Activated CD4-positive, alpha-beta T cell treated with anti-CD3 and anti-CD28 coated beads for 4 hours (primary cell): ENCODE measurements around the gene DHPS.
A peak's percentile ranks its signal among the peaks of the same experiment; 100 is the strongest.
"Not testable (repeated sequence)": the region's sequence is repeated elsewhere in the genome, so short reads cannot be mapped to it uniquely, and the experiment has no call there.

Experiments
- DNase-seq, 2 donors: peaks; one replicate each; pipeline ENCODE4 v3.0.0-alpha.2; 2020

The DHPS gene

DNA sequence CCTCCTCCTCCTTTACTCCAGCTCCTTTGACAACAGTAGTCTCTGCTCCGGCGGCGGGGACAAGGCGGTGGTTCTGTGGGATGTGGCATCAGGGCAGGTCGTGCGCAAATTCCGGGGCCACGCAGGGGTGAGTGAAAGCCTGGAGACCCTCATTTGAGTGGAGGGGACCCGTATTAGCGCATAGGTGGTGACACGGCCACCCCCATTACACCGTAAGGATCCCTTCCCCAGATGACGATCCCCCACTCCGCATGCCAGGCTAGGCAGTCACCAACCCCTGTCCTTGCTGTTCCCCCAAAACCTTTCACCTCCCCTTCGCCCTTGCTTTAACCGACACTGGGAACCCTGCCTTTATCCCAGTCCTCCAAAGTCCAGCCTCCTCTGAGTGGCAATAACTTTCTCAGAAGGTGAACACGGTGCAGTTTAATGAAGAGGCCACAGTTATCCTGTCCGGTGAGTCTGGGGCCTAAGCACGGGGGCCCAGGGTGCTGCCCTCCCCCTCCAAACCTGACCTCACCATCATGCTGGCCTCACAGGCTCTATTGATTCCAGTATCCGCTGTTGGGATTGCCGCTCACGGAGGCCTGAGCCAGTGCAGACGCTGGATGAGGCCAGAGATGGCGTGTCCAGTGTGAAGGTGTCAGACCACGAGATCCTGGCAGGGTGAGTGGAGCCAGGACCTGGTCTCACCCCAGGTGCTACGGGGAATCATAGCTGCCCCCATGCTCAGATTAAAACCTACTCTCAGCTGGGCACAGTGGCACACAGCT, 11.3 kb downstream of the DHPS start:
- DNase-seq, result no peak

DNA sequence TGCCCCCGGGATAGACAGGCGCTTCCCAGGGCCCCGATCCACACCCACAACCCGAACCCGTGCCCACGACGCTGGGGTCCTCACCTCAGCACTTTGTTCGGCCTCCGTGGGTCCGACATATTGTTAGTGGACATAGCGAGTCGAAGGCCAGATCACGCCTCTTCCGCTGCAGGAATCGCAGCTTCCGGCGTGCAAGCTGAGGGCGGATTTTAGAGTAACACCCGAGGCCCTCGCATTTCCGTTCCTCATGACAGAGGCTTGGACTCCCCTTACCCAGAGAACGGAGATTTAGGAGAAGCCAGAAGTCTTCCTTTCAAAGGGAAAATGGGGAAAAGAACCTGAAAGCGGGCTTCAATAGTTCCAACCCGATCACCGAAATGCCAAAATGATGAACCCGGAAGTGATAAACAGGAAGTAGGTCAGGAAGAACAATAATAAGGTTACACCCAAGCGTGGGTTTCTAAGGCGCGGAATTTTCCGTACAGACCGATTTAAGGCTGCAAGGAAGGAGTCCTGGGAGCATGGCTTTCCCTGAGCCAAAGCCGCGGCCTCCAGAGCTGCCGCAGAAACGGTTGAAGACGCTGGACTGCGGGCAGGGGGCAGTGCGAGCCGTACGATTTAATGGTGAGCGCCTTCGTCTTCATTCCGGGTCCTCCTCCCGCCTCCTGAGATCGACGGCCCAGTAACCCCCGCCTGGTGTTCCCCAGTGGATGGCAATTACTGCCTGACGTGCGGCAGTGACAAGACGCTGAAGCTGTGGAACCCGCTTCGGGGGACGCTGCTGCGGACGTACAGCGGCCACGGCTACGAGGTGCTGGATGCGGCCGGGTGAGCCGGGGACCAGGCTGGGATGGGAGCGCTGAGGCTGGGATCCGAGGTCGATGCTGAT, 12.2 kb downstream of the DHPS start:
- peak; percentile 72 to 76 for DNase-seq

- DNase-seq, result peak; percentile 70 to 74
Measured at GRCh38 chr19:12668932-12669269, 12.8 kb downstream of the DHPS start.

GRCh38 chr19:12668346-12668745, 13.3 kb downstream of the DHPS start:
- no peak for DNase-seq

- no peak for DNase-seq
Measured at GRCh38 chr19:12667731-12668302, 13.9 kb downstream of the DHPS start.

- DNase-seq, result peak; percentile 78 to 82
Measured at GRCh38 chr19:12666265-12667048, 15.2 kb downstream of the DHPS start, which contains the start of the genes MAN2B1 and WDR83. MAN2B1 (minus strand) TSS chr19:12666742; CDS start chr19:12666701, 41 bp downstream. WDR83 (plus strand) TSS chr19:12666807; CDS start chr19:12669791, 2,984 bp downstream.

GRCh38 chr19:12665671-12666264, 15.9 kb downstream of the DHPS start:
- no peak for DNase-seq

DNA sequence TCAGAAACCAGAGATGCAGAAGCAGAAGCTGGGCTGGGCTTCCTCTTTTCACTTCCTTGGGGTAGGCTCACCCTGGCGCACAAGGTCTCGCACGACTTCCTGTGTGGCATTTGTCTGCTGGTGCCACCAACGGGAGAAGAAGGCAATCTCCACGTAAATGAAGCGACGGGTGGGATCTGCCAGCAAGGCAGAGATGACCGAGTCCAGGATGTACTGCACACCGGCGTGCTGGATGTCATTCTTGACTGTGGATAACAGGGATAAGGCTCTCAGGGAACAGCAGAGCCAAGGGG, 16.5 kb downstream of the DHPS start:
- DNase-seq, result peak; percentile 44 to 45

GRCh38 chr19:12664406-12665280, 17.0 kb downstream of the DHPS start:
- DNase-seq, result no peak

- no peak for DNase-seq
Measured at GRCh38 chr19:12660980-12661379, 20.7 kb downstream of the DHPS start.

GRCh38 chr19:12657966-12658365, 23.7 kb downstream of the DHPS start:
- no peak for DNase-seq

DNA sequence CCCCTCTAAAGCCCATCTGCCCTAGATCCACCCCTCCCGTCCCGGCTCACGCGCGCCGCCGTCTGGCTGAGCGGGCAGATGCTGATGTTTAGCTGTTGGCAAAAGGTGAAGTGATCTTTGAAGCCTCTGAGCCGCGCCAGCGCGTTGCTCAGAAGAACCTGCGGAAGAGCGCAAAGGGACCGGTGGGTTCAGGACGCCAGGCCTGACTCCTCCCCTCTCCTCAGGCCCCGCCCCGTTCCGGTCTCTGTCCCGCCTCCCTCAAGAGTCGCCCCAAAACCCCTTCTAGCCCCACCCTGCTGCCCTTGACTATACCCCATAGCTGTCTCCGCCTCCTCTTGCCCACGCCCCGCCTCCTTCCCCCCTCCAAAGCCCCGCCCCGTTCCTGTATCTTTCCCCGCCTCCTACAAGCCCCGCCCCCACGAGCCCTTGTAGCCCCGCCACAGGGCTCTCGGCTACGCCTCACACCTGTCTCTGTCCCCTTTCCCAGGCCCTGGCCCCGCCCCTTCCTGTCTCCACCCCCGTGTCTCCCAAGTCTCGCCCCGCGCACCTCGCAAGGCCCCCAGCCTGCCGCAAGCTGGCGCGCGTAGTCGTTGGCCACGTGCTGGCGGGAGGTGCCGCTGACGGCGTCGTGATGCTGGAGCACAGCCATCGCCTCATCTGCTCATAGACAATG, 24.6 kb downstream of the DHPS start:
- no peak for DNase-seq

DNA sequence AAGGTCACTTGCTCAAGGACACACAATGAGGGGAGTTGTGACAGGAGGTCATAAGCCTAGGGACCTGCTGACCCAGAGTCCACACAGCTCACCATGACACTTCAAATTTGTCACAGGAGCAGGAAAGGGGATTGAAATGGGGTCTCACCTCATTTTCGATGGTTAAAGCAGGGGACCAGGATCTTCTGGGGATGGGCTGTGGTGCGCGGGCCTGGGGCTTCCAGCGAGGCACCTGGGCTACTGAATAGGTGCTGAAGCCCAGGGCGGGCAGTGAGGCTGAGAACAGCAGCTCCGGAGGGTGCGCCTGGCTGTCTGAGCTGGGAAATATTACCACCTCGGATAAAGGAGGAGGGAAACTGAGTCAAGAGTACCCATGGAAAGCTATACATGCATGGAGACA, 26.1 kb downstream of the DHPS start:
- DNase-seq, result no peak

GRCh38 chr19:12652219-12652618, 29.5 kb downstream of the DHPS start:
- DNase-seq, result no peak

GRCh38 chr19:12649941-12650340, 31.7 kb downstream of the DHPS start:
- no peak for DNase-seq

DNA sequence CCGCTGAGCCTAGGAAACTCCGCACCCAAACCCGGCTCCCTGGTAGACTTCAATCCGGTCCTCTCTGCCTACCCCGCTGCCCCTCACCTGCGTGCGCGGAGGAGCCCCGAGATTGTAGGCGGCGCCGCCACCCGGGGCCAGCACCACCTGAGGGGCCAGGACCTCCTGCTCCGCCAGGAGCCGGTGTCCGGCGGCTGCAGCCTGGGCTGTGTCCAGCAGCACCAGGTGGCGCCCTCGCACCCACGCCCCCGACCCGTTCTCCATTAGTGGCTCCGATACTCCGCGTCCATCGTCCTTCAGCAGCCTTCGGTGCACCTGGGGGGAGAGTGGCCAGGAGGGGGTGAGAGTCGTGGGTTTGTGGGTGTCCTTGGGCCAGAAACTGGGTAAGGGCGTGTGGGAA, 33.6 kb downstream of the DHPS start:
- DNase-seq, result no peak

- no peak for DNase-seq
Measured at GRCh38 chr19:12647490-12648071, 34.1 kb downstream of the DHPS start.

DNA sequence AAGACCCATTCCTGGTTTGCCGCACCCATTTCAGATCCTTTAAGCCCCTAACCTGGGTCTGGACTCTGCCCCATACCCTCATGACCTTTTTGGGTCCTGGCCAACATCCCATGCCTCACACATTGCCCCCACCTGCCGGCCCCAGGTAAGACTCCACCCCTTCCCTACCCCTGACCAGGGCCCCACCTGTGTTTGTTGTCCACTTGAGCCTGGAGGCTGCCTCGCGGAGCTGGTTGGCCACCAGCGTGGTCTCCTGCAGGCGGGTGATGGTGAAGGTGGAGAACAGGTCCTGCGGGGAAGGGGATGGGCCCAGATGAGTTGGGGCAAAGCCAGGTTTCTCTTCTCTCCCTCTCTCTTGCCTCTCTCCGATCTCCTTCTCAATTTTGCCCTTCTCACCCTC, 34.6 kb downstream of the DHPS start:
- DNase-seq, result no peak

DNA sequence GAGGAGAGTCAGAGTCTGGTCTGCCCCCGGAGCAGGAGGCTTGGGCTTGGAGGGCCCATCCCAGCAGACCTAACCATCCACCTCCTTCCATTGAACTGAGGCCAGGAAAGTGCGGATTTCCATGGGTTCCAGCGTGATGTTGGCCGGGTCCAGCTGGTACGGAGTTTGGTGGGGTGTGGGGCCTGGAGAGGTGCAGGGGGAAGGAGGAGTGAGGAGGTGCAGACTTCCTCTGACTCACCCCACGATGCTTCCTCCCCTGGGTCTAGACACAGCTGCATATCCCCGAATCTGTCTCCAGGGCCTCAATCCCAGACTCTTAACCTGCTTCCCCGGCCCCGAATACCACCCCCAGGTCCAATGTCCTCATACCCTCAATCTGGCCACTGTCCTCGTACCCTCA, 35.1 kb downstream of the DHPS start:
- DNase-seq, result no peak

GRCh38 chr19:12643716-12644115, 38.0 kb downstream of the DHPS start:
- DNase-seq, result not testable (repeated sequence)

DNA sequence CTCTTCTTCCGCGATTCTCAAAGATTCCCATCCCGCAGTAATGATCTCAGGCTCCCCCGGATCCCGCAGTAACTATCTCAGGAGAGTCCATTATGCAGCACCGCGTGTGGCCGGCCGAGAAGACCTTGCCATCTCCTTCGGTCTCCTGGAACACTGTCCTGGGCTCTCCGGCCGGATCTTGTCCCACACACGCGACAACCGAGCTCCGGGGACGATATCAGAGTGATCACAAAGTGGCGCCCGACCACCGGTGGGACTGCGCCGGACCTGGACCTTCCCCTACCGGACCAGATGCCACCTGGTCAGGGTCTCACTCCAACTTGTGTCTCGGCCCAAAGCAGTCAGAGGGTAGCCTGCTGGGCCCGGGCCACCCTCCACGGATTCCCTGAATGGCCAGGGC, 39.2 kb downstream of the DHPS start:
- no peak for DNase-seq
